ENCODE measurements around the gene ATP5PO. TPM values are rescaled to one million over a fixed set of nuclear protein-coding genes. Genes with fewer than 3 reads are reported as not detected.

The ATP5PO gene
- total RNA-seq, 1 experiment from 2014 or later = 264 TPM

GRCh38 chr21:33915368-33916199 is at the start of gene ATP5PO (continued):
- TF ChIP-seq HMGXB4 (CRISPR knock-in tag; IDR thresholded peaks at IDR 0.05) (no peak), TCF7 (CRISPR knock-in tag; IDR thresholded peaks at IDR 0.05; ENCODE audit: low read depth) (no peak), JUN (CRISPR knock-in tag; IDR thresholded peaks at IDR 0.05) (no peak), ZNF425 (CRISPR knock-in tag; conservative IDR thresholded peaks at IDR 0.05) (no peak), ZNF532 (CRISPR knock-in tag; IDR thresholded peaks at IDR 0.05; ENCODE audit: borderline replicate concordance) (no peak), USF1 (CRISPR knock-in tag; IDR thresholded peaks at IDR 0.05) (peak; percentile 46; the same call in 1 of the 2 replicates), ZNF396 (CRISPR knock-in tag; IDR thresholded peaks at IDR 0.05; ENCODE audit: borderline replicate concordance) (no peak), SMAD3 (CRISPR knock-in tag; IDR thresholded peaks at IDR 0.05; ENCODE audit: borderline replicate concordance) (no peak), ESRRA (CRISPR knock-in tag; IDR thresholded peaks at IDR 0.05; ENCODE audit: borderline replicate concordance) (peak; percentile 92; the same call in 1 of the 2 replicates), KAT7 (CRISPR knock-in tag; IDR thresholded peaks at IDR 0.05; ENCODE audit: borderline replicate concordance) (peak; percentile 83; the same call in 1 of the 2 replicates)

- Mint-ChIP-seq H3K27me3 (ENCODE audit: low read depth) (no peaks in the 10 kb centered on the region), H3K4me1 (peaks cover 11% of the 10 kb centered on the region), H3K36me3 (peaks cover 23% of the 10 kb centered on the region), H3K27ac (no peak overlapping the region), H3K4me3 (no peak overlapping the region), H3K9me3 (peaks cover 21% of the 10 kb centered on the region)
- ChIA-PET POLR2A (no interaction called here), CTCF (no interaction called here)
- no peak for ATAC-seq
- no peak for DNase-seq (ENCODE audit: low spot score)
- TF ChIP-seq STAT6 (CRISPR knock-in tag; conservative IDR thresholded peaks at IDR 0.05; ENCODE audit: low read depth) (no peak), ZNF281 (CRISPR knock-in tag; IDR thresholded peaks at IDR 0.05) (no peak), NR1H2 (CRISPR knock-in tag; IDR thresholded peaks at IDR 0.05) (no peak), FOXJ3 (CRISPR knock-in tag; IDR thresholded peaks at IDR 0.05; ENCODE audit: borderline replicate concordance) (no peak)
Observed at GRCh38 chr21:33964706-33965325, 49.2 kb upstream of the ATP5PO start.

Measured in WTC11 (cell line).